HG02571 (cell line): ENCODE data around the gene CDH8.

Experiments
- ATAC-seq: cut with Tn5 transposase; IDR thresholded peaks from one replicate; pipeline ENCODE4 v1.9.1; 2021; ENCODE audit warnings: mild to moderate bottlenecking, moderate library complexity; ENCODE audit not compliant: unreplicated experiment

The CDH8 gene

DNA sequence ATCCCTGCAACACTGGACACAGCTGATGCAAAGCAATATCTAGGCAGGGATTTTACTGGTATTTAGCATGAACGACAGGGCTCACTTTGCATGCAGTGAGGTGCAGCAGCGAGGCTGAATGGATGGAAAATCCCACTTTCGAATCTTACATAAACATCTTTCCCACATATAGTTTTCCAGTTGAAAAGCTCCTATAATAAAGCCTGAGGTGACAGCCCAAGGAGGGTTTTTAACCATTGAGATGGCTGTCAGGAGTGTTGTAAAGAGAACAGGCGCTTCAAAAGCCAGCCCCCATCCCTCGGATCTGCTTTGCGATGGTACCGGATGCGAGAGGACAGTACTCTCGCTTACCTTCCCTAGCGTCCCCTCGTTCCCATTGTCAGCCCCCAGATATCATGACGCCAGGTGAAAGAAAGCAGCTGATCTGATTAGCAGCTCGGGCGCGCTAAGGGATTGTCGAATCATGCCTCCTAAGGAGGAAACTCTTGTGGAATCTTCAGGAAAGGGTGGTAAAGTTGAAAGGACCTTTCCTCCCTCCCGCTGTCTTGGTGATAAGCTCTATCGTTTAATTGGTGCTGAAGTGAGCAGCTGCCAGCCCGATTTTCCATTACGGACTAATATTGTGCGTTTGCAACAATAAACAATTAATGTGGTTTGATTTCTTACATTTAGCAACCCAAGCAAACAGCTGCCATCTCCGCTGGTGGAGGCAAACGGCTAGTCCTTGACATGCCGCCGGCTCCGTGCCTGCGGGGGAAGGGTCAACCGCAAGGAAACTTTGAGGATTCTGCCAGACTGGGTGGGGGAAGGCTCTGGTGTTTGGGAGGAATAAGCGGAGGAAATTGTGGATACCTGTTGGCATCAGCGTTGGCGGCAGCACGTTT is 1.8 kb downstream of the CDH8 start:
- no peak for ATAC-seq

GRCh38 chr16:62033065-62033464 is 3.2 kb downstream of the CDH8 start:
- ATAC-seq, result no peak

GRCh38 chr16:62029947-62030346 is 6.3 kb downstream of the CDH8 start:
- ATAC-seq, result no peak

DNA sequence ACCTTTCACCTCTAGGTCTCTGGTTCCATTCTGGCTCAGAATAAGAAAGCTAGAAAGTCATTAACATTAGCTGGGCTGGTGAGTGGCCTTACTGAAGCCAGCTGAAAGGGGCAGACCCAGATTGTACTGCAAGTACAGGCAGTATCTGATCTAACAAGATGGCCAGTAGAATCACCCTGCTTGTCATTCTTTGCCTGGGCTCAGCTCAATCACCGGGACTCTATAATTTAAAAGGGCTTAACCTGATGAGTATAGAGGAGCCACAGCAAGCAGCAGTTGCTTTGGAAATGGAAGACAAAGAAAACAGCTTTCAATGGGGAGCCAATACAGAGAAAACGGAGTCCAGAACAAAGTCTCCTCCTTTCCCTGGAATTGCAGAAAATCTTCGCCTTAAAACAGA is 13.6 kb downstream of the CDH8 start:
- ATAC-seq, result no peak

DNA sequence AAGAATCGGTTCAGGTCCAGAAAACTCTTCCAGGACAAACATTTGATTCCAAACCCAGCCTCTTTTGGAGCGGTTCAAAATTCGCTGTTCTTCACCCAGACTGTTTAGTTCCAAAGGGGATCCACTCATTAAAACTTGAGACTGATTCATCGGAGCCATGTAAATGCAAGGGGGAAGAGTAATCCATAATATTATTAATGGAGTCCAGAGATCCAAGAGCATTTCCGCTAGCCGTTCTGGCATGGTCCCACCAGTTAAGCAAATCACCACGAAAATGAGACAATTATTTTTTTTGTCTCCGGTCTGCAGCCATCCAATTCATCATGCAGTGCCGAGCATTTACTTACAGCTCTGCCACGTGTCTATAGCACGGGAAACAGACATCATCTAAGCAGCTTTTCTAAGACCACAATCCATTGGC is 15.1 kb downstream of the CDH8 start:
- ATAC-seq, result no peak

GRCh38 chr16:62020681-62021080 is 15.6 kb downstream of the CDH8 start:
- no peak for ATAC-seq

DNA sequence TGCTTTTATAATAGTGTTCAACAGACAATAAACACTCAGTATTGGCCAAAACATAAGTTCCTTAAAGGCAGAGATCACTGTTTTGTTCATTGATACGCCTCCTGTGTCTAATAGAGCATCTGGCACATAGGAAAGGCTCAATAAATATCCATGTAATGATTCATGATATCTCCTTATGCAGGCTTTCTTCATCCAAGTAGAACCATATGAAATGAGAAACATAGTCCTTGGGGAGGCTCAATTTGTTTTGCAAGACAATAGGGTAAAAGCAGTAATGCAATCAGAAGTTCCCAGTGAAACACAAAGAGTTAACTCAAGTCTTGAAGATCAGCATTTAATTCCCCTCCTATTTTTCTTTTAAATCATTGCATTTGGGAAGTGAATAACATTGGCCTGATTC is 16.4 kb downstream of the CDH8 start:
- no peak for ATAC-seq

DNA sequence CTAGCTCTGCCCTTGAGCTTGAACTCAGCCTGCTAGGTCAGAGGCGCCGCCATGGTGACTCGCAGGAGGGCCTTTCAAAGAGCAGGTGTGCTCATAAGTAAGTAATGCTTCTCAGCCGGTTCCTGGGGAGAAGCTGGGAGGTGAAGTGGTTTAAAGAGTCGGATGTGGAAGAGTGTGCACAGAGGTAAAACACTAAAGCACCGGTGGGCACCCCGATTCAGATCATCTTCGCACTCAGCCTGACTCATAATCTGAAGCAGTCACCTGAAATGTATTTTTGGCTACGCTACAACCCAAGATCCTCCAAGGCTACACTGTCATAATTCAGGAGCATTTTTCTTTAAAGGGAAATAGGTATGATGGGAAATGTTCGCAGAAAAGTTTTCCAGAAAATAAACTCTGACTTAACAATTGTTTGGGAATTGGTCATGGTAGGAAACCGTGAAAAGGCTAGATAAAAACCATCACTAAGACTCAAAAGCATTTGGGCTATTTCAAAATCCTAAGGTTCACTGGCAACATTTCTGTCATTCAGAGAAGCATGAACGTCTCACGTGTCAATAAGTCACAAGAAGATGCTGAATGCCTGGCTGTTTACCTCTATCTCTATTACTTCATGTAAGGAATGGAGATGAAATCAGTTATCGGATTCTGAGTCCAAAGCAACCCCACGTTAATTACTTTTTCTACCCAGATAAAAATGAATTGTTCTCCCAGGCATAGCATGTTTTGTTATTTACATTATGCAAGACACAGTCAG is 17.8 kb downstream of the CDH8 start:
- ATAC-seq, result no peak

GRCh38 chr16:62014319-62014923 is 21.8 kb downstream of the CDH8 start:
- no peak for ATAC-seq

DNA sequence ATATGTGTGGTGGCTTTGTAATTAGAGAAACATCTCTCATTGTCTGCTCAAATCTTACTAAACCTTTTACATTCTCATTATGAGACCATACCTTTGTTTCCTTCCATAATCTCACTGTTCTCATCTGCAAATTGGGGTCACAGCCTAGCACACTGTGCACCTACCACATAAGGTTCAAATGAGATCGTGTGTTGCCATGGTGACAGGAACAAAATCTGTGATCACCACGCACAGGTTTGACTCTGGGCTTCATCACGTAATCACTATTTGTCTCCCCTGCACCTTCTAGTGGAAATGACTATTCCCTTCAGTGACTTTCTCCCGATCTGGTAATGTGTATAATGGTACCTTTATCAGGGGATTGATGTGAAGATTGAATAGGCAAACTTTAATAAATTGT is 26.1 kb downstream of the CDH8 start:
- no peak for ATAC-seq

- ATAC-seq, result no peak
These were observed 37.8 kb downstream of the CDH8 start for GRCh38 chr16:61998460-61998859.

GRCh38 chr16:61993108-61993507 is 43.1 kb downstream of the CDH8 start:
- no peak for ATAC-seq

- ATAC-seq, result no peak
These were observed 48.7 kb downstream of the CDH8 start for GRCh38 chr16:61987474-61988012.

DNA sequence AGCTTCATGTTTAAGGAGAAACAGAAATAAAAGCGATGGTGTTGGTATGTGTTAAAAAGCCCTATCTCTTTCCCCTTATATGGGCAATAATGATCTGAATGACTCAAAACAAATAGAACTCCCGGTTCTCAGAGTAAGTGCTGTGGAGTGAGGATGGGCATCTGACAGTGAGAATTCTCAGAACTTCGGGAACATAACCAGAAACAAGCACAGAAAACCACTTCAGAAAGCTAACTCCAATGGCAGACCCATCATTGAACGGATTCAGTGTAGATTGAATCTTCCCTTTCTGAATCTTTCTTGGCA is 67.2 kb downstream of the CDH8 start:
- no peak for ATAC-seq

GRCh38 chr16:61968242-61969076 is 67.8 kb downstream of the CDH8 start:
- no peak for ATAC-seq

GRCh38 chr16:61957075-61957855 is 79.0 kb downstream of the CDH8 start:
- ATAC-seq, result no peak

- no peak for ATAC-seq
These were observed 83.4 kb downstream of the CDH8 start for GRCh38 chr16:61952841-61953240.

DNA sequence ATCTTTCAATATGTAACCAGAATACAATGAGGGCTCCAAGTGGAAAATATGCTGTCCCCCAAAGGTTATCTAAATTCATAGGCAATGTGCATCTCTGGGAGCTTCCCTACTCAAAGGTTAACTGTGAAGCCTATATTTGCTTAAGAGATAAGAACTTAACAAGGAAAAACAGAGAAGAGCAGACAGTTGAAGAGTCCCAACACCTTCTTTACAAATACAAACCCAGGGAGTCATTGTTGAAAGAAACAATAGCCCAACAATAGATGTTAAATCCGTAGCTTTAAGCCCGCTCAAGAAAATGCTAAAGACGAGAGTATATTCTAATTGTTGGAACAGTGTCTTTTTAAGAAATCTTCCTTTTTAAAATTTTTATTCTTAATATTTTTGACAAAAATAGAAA is 87.8 kb downstream of the CDH8 start:
- ATAC-seq, result no peak

DNA sequence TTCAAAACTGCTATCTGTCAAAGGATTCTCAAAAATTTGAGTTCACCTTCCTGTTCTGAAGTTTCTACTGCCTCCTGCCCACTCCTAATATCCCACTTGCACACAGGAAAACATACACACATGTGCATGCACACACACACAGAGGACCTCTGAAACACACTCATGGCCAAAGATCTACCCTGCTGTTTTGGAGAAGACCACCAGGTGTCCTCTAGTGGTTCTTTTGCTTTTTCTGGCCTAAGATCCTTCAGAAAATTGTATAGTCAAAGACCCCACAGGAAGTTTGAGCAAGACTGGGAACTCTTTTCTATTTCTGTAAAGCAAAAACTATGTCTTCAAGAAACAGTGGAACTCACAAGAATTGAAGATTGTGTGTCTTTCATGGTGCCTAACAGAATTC is 90.2 kb downstream of the CDH8 start:
- ATAC-seq, result no peak

DNA sequence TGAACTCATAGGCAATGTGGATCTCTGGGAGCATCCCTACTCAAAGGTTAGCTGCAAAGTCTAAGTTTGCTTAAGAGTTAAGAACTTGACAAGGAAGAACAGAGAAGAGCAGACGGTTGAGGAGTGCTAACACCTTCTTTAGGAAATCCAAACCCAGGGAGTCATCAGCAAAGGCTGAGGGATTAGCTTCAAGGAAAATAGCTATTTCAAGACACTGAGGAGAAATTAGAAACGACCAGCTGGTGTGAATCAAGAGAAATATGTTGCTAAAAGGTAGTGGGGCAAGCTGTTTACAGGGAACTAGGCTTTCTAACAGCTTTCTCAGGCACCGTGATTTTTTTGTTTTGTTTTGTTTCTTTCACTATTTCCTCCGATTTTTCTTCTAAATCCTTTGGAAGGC is 90.7 kb downstream of the CDH8 start:
- no peak for ATAC-seq
